ENCODE results near the gene TRIM2.

Gene TRIM2

DNA sequence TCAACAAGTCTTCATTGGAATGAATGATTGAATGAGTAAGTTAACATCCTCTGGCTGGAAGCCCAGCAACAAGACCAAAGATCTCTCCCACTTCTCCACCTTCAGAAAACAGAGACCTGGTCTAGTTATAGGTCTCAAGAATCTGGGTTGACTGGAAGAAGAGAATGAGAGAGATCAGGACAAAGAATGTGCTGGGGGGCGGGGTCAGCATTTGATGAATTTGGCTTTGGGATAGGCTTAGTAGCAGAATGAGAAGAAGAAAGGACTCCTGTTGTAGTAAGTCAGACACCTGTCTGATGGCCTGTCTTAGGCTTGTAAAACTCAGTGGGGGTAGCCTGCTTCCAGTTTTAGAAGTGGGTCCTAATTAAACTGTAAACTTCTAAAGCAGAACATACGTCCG, 51.0 kb downstream of the TRIM2 start:
- DNase-seq = no peak

- no peak for DNase-seq
Measured at GRCh38 chr4:153257151-153257620, 52.9 kb downstream of the TRIM2 start.

- no peak for DNase-seq
Measured at GRCh38 chr4:153257991-153258390, 53.7 kb downstream of the TRIM2 start.

DNA sequence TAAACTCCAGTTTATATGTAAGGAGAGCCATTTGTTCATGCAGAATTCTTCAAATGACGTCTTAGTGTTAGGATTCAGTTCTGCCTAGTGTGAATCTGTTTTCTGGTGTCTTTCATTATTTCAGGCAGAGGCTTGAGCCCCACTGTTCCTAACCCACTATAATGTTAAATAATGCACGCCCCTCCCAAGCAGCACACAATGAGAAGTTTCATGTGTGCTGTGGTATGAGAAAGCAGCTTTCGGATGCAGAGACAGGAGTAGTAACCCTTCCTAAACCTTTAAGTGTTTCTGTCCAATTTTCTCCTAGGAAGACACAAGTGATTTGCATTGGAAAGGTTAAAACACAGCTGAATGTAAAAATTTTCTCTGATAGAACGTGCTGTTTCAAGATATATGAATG, 54.5 kb downstream of the TRIM2 start:
- no peak for DNase-seq

DNA sequence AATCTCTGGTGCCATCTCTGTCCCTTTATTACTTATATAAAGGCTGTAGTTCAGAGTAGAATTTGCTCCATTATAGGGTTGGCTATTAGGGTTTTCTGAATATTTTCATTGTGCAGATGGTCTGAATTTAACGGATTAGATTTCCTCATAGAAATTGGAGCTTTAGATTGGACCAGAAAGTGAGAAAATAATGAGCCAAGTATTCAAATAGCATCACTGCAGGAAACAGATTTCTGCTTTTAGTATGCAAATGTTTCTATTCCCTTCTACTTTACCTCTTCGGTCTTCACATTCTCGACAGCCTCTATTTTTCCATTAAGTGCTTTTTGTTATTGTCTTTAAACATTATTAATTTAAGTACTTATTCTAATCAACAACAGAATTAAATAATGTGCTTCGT, 55.4 kb downstream of the TRIM2 start:
- no peak for DNase-seq

DNA sequence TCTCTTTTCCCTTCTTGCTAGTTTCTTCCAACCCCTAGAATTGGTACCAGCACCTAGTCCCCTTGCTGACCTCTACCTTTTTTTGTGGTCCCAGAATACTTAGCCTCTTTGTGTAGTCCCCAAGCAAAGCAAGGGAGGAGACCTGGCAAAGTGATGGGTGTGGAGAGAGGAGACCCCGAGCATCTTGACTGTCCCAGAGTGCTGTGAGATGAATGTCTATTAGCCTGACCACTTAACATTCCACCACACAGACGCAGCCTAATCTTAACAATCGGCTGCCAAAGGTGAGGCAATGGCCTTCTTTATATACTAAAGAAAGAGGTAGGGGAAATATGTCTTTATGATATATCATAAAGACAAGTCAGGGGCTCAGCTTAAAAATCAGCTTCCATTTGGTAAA, 55.9 kb downstream of the TRIM2 start:
- DNase-seq = no peak

DNA sequence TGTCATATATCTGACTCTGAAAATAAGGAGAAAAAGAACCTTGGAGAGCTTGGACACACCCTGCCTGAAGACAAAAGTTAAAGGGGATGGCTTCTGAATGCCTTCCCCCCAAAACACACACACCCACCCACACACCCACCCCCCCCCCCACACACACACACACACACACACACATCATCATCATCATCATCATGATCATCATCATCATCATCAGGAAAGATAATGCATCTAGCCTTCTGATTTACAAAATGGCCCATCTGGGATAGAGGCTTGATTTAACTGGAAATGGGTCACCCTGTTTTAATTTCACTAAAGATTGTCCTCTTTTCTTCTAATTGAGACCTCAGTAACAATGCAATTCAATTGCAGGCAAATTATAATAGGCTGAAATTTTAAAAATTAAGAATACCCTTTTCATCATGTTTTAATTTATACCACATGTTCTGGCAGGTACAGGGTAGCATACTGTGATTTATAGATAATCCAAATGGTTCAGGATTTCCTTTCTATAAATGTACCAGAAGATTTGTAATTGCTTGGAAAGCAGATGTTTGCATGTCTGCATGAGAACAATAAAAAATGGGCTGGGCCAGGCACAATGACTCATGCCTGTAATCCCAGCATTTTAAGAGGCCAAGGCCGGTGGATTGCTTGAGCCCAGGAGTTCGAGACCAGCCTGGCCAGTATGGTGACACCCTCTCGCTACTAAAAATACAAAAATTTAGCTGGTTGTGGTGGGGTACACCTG, 56.5 kb downstream of the TRIM2 start:
- DNase-seq = no peak

- DNase-seq = no peak
Measured at GRCh38 chr4:153261461-153261860, 57.2 kb downstream of the TRIM2 start.

- no peak for DNase-seq
Measured at GRCh38 chr4:153261914-153262313, 57.7 kb downstream of the TRIM2 start.

DNA sequence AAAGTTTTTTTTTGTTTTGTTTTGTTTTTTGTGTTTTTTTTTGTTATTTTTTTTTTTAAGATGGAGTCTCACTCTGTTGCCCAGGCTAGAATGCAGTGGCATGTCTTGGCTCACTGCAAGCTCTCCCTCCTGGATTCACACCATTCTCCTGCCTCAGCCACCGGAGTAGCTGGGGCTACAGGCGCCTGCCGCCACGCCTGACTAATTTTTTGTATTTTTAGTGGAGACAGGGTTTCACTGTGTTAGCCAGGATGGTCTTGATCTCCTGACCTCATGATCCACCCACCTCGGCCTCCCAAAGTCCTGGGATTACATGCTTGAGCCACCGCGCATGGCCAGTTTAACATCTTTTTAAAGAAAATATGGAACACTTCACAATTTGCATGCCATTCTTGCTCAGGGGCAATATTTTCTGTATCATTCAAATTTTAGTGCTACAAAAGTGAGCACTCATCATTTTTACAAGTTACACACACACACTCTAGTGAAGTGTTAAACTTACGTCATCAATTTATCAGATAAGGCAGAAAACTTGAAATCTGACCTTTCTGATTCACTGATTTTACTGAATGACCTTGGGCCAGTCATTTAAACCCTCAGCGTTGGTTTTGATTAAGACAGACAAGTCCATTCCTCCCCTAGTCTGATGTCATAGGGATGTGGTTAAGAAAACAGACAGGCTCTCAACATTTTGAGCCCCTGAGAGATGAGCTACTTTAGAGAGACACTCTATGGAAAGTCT, 61.2 kb downstream of the TRIM2 start:
- no peak for DNase-seq

DNA sequence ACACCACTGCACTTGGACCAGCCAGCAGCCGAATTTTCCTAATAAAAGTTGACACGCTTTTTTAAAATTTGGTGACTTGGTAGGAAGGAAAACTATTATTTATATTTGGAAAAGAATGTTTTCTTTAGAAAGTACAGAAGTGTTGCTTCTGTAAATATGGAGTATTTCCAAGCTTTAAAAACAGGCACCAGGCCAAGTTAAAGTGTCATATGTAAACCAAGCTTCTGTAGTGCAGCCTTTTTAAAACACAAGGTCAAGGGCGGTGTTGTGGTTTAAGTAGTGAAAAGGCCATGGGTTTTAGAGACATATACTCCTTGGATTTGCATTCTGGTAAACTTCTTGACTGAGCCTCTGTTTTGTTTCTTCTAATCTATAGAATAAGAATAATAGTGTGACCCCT, 62.7 kb downstream of the TRIM2 start:
- DNase-seq = no peak

DNA sequence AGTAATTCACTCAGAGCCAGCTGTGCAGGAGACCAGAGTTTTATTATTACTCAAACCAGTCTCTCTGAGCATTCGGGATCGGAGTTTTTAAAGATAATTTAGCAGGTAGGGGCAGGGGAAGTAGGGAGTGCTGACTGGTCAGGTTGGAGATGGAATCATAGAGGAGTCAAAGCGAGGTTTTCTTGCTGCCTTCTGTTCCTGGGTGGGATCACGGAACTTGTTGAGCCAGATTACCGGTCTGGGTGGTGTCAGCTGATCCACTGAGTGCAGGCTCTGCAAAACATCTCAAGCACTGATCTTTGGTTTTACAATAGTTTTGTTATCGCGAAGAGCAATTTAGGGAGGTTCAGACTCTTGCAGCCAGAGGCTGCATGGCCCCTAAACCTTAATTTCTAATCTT, 63.6 kb downstream of the TRIM2 start:
- DNase-seq = no peak

DNA sequence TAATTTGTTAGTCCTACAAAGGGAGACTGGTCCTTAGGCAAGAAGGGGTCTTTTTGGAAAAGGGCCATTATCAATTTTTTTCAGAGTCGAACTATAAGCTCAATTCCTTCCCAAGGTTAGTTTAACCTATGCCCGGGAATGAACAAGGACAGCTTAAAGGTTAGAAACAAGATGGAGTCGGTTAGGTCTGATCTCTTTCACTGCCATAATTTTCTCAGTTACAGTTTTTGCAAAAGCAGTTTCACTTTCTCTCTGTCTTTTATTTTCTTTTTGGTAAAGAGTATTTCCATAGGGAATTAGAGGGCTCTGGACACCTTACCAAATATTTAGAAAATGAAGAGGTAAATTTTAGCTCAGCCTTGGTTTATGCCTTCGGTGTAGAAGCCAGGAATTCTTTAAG, 64.1 kb downstream of the TRIM2 start:
- no peak for DNase-seq

GRCh38 chr4:153269218-153269990, 65.2 kb downstream of the TRIM2 start:
- DNase-seq = no peak

GRCh38 chr4:153270361-153270760, 66.1 kb downstream of the TRIM2 start:
- no peak for DNase-seq

- DNase-seq = no peak
Measured at GRCh38 chr4:153271820-153272219, 67.6 kb downstream of the TRIM2 start.

DNA sequence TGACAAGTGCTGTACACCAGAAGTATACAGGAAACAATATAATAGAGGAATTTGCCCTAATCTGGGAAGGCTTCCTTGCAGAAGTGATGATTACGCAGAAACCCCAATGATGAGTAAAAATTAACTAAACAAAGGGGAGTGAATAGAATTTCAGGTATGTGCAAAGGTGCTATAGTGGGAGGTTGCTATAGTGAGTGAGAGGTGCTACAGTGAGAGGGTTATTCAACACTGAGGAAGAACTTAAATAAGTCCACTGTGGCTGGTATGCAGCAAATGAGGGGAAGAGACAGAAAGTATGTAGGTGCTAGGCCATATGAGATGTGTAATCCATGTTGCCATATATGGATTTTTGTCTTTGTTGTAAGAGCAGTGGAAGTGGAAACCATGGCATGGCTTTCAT, 69.5 kb downstream of the TRIM2 start:
- DNase-seq = no peak

DNA sequence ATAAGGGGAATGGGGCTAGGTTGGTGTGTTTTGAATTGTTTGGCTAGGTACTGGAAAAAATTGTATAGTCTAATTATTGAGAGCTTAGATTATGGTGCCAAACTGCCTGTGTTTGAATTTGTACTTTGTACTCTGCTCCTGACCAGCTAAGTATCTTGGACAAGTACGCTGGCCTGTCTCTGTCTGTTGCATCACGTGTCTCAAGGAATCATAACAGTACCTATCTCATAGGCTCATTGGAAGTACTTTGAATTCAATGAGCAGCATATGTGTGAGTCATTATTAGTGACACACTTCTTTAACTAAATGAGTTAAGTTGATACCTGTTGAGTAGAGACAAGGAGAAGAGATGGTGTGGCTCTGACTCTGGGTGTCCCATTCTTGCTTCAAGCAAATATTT, 70.7 kb downstream of the TRIM2 start:
- DNase-seq = no peak

- DNase-seq = no peak
Measured at GRCh38 chr4:153275380-153276276, 71.4 kb downstream of the TRIM2 start.

DNA sequence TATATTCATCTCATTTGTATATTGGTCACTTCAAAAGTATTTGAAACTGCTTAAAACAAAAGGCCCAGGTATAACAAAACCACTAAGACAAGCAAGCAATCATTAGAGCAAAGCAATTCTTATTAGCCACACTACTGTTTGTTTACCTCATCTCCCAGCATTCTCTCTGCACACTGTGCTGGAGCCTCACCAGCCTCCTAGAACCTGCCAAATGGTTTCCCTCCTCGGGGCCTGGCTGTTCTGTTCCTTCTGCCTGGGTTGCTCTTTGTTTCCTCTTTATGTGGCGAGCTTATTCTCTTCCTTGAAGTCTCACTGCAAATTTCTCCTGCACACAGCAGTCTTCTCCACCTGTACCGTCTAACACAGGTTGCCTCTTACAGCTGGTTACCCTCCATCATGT, 72.7 kb downstream of the TRIM2 start:
- no peak for DNase-seq

DNA sequence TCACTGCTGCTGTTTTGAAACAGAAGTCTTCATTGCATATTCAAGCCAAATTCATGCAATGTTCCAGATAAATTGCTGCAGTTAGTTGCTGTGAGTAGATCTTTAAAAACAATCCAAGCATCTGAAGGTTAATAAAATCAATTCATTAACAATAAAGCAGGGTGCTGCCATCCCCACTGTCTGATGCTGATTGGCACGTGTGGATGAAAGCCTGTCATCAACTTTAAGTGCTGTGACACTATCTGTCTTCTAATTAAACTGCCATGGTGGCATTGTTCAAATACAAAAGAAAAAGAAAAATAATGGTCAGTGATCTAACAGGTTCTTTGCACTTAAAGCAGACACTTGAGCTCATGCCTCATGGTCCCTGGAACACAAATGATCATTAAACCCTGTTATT, 77.2 kb downstream of the TRIM2 start:
- DNase-seq = no peak

DNA sequence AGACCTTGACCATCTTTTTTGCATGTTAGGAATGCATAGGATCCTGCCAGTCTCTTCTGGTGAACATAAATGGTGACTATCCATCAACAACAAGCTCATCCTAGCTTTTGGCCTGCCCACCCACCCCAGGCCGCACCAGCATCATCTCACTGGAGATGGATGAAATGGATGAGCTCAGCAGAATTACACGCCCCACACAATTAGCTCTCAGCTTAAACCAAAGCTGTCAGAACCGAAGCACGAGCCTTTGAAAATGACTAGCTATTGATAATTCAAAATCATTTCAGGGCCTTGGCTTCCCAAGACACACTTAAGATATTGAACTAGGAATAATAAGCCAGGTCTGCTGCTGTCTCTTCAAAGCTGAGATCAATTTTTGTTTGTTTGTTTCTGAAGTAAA, 77.8 kb downstream of the TRIM2 start:
- no peak for DNase-seq

DNA sequence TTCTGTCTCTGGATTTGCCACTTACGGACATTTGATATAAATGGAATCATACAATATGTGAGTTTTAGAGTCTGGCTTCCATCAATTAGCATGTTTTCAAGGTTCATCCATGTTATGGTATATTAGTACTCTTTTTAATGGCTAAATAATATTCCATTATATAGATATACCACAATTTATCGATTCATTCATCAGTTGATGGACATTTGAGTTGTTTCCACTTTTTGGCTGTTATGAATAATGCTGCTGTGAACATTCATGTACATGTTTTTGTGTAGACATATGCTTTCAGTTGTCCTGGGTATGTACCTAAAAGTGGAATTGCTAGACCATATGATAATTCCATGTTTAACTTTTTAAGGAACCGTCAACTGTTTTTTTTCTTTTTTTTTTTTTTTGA, 79.0 kb downstream of the TRIM2 start:
- no peak for DNase-seq
